ENCODE results near the gene USP5.

USP5 gene

GRCh38 chr12:6817662-6818157 is 34.2 kb upstream of the USP5 start:
- no peak for TF ChIP-seq CTCF (IDR thresholded peaks at IDR 0.05; ENCODE audit: low read depth, low read length, missing control alignments)
- DNase-seq (ENCODE audit: low read depth) = peak; percentile 12
- no peak overlapping the region for H3K4me3 ChIP-seq (ENCODE audit: low read depth, low read length)

GRCh38 chr12:6818222-6818621 is 33.7 kb upstream of the USP5 start:
- DNase-seq (ENCODE audit: low read depth) = no peak
- H3K4me3 ChIP-seq (ENCODE audit: low read depth, low read length) = no peak overlapping the region
- no peak for TF ChIP-seq CTCF (IDR thresholded peaks at IDR 0.05; ENCODE audit: low read depth, low read length, missing control alignments)

GRCh38 chr12:6818645-6819044 is 33.3 kb upstream of the USP5 start:
- no peak for TF ChIP-seq CTCF (IDR thresholded peaks at IDR 0.05; ENCODE audit: low read depth, low read length, missing control alignments)
- H3K4me3 ChIP-seq (ENCODE audit: low read depth, low read length) = no peak overlapping the region
- DNase-seq (ENCODE audit: low read depth) = no peak

GRCh38 chr12:6819106-6820030 is 32.6 kb upstream of the USP5 start:
- DNase-seq (ENCODE audit: low read depth) = no peak
- H3K4me3 ChIP-seq (ENCODE audit: low read depth, low read length) = no peak overlapping the region
- TF ChIP-seq CTCF (IDR thresholded peaks at IDR 0.05; ENCODE audit: low read depth, low read length, missing control alignments) = no peak

GRCh38 chr12:6820166-6820565 is 31.8 kb upstream of the USP5 start:
- no peak for DNase-seq (ENCODE audit: low read depth)
- no peak overlapping the region for H3K4me3 ChIP-seq (ENCODE audit: low read depth, low read length)
- no peak for TF ChIP-seq CTCF (IDR thresholded peaks at IDR 0.05; ENCODE audit: low read depth, low read length, missing control alignments)

GRCh38 chr12:6821591-6822425 is 30.1 kb upstream of the USP5 start, which contains the start of gene GPR162:
Gene GPR162 (plus strand): TSS chr12:6821821. CDS start chr12:6823899, 2,078 bp downstream.
- DNase-seq (ENCODE audit: low read depth) = no peak
- TF ChIP-seq CTCF (IDR thresholded peaks at IDR 0.05; ENCODE audit: low read depth, low read length, missing control alignments) = no peak
- no peak within 1 kb of the TSS for H3K4me3 ChIP-seq (ENCODE audit: low read depth, low read length)

Data from GM12864 (cell line).